B cell (primary cell): ENCODE results near the gene ARPP21. TPM values are rescaled to one million over a fixed set of nuclear protein-coding genes. Genes with fewer than 3 reads are reported as not detected.

Experiments
- ATAC-seq: fragments of 200-7000 bp; cut with Tn5 transposase; one replicate; pipeline ENCODE4 v1.10.0; 2021; ENCODE audit warnings: low read depth, mild to moderate bottlenecking, moderate number of reproducible peaks, moderate library complexity
- CTCF ChIA-PET: fragments of 350-600 bp; sonication (Branson Sonifier 250); formaldehyde crosslinking; loops from one replicate; lab custom pipeline; 2021; ENCODE audit warnings: antibody characterized with exemption, inconsistent platforms; lab: Charles Lee
- POLR2A ChIA-PET: fragments of 350-600 bp; sonication (Branson Sonifier 250); formaldehyde crosslinking; loops from one replicate; lab custom pipeline; 2021; ENCODE audit warnings: antibody characterized with exemption; lab: Charles Lee
- DNase-seq: peaks from one replicate; pipeline ENCODE4 v3.0.0; 2013
- H2AFZ ChIP-seq: 2 replicates; pipeline ENCODE4 v1.6.1; 2012; ENCODE audit warnings: mild to moderate bottlenecking, low read depth, low read length; ENCODE audit not compliant: insufficient read depth, poor library complexity, severe bottlenecking
- H3K27ac ChIP-seq, 2 donors: 1 replicate in 1 of 2; 2 replicates in 1 of 2; pipeline ENCODE4 v1.5.1; 2012 to 2013; ENCODE audit warnings: low read length in 2 of 2, mild to moderate bottlenecking in 2 of 2, moderate library complexity in 1 of 2
- H3K27me3 ChIP-seq, 4 experiments: fragments of 200-600 bp in 1 of 4; sonication (generic) in 1 of 4; replicated peaks in 1 of 4; 1 replicate in 2 of 4; 2 replicates in 2 of 4; pipeline versions ENCODE4 v1.6.1 to v1.7.0; 2013 to 2016; ENCODE audit warnings: low read length in 3 of 4, mild to moderate bottlenecking in 2 of 4, mixed read lengths in 1 of 4, moderate library complexity in 1 of 4; ENCODE audit not compliant: insufficient read depth in 4 of 4, control insufficient read depth in 3 of 4; ENCODE audit errors: control extremely low read depth in 1 of 4
- H3K36me3 ChIP-seq, 2 experiments: replicated peaks in 1 of 2; 1 replicate in 1 of 2; 2 replicates in 1 of 2; pipeline versions ENCODE4 v1.6.1 to v1.7.1; 2013; ENCODE audit warnings: low read length in 1 of 2; ENCODE audit not compliant: insufficient read depth in 2 of 2, control insufficient read depth in 1 of 2; ENCODE audit errors: control extremely low read depth in 1 of 2, extremely low read depth in 1 of 2
- H3K4me1 ChIP-seq, 2 donors: fragments of 200-600 bp in 1 of 2; sonication (generic) in 1 of 2; 1 replicate in 1 of 2; 2 replicates in 1 of 2; pipeline versions ENCODE4 v1.5.1 to v1.6.1; 2013 to 2017; ENCODE audit warnings: low read length in 2 of 2; ENCODE audit not compliant: control insufficient read depth in 2 of 2, insufficient read depth in 2 of 2
- H3K4me2 ChIP-seq: replicated peaks from 2 replicates; pipeline ENCODE3; 2012; ENCODE audit warnings: mild to moderate bottlenecking, low read depth, low read length; ENCODE audit not compliant: poor library complexity, severe bottlenecking
- H3K4me3 ChIP-seq, 5 experiments: fragments of 200-600 bp in 1 of 5; sonication (generic) in 1 of 5; 1 replicate in 3 of 5; 2 replicates in 2 of 5; pipeline versions ENCODE4 v1.5.1 to v1.7.0; 2011 to 2016; ENCODE audit warnings: low read length in 4 of 5, mild to moderate bottlenecking in 4 of 5, low read depth in 2 of 5, control low read depth in 1 of 5, moderate library complexity in 1 of 5; ENCODE audit not compliant: insufficient read depth in 1 of 5; ENCODE audit errors: control extremely low read depth in 1 of 5, extremely low read depth in 1 of 5
- H3K79me2 ChIP-seq: fragments of 200-600 bp; sonication (generic); one replicate; pipeline ENCODE4 v1.6.0; 2016; ENCODE audit warnings: low read length; ENCODE audit not compliant: control insufficient read depth, insufficient read depth
- H3K9ac ChIP-seq: fragments of 200-600 bp; sonication (generic); 2 replicates; pipeline ENCODE4 v1.6.1; 2017; ENCODE audit warnings: mild to moderate bottlenecking, low read length, moderate library complexity
- H3K9me3 ChIP-seq, 3 donors: one replicate each; pipeline versions ENCODE4 v1.6.1 to v1.7.1; 2013; ENCODE audit warnings: low read length in 2 of 3; ENCODE audit not compliant: control insufficient read depth in 2 of 3, insufficient read depth in 1 of 3; ENCODE audit errors: control extremely low read depth in 1 of 3
- H4K20me1 ChIP-seq: 2 replicates; pipeline ENCODE4 v1.6.0; 2012; ENCODE audit warnings: mild to moderate bottlenecking, low read length; ENCODE audit not compliant: insufficient read depth, control insufficient read depth, poor library complexity, severe bottlenecking
- H3K27ac Mint-ChIP-seq: one replicate; pipeline ENCODE4 v1.8.0; 2021; ENCODE audit warnings: mixed read lengths
- H3K27me3 Mint-ChIP-seq: one replicate; pipeline ENCODE4 v1.8.0; 2021; ENCODE audit warnings: mixed read lengths
- H3K4me1 Mint-ChIP-seq: one replicate; pipeline ENCODE4 v1.8.0; 2021; ENCODE audit warnings: mixed read lengths
- H3K4me3 Mint-ChIP-seq: one replicate; pipeline ENCODE4 v1.8.0; 2021; ENCODE audit warnings: mixed read lengths
- H3K9me3 Mint-ChIP-seq: one replicate; pipeline ENCODE4 v1.8.0; 2022; ENCODE audit warnings: mixed read lengths; ENCODE audit not compliant: insufficient read depth
- CTCF ChIP-seq: fragments of 200-600 bp; IDR thresholded peaks from one replicate; pipeline ENCODE4 v1.8.0; 2022; ENCODE audit warnings: antibody characterized with exemption, mild to moderate bottlenecking
- EZH2 ChIP-seq: IDR thresholded peaks from 2 replicates; pipeline ENCODE4 v1.6.1; 2012; ENCODE audit warnings: borderline replicate concordance, low read depth, mild to moderate bottlenecking, moderate library complexity, low read length; ENCODE audit not compliant: insufficient read depth, poor library complexity, severe bottlenecking
- WGBS: methylation state at CpG from one replicate; pipeline ENCODE4 v1.1.5; 2013; ENCODE audit warnings: missing lambda C conversion rate; ENCODE audit not compliant: insufficient coverage; 5-methylcytosine and 5-hydroxymethylcytosine counted together
- intact Hi-C: fragments of 100-400 bp; cut with micrococcal nuclease; formaldehyde crosslinking; loops from one replicate; pipeline ENCODE4 v1.10.0; 2022
- polyA plus RNA-seq: library from polyadenylated mRNA; depleted of rRNA; stranded (reverse); fragments of >200 nt; gene quantifications from 2 replicates; pipeline ENCODE4 v1.2.3, GENCODE V29; 2012
- total RNA-seq, 2 donors: library from RNA; stranded (reverse); fragments of 120-200 nt in 1 of 2; gene quantifications; 1 replicate in 1 of 2; 2 replicates in 1 of 2; pipeline versions ENCODE4 v1.2.3 to v1.2.4, GENCODE V29; 2013 to 2022

Gene ARPP21
- total and polyA plus RNA-seq, 2 donors (not counting 1 experiment from before 2014, with no cell fraction given): 0.10 TPM; not detected in 1

- Histone ChIP-seq H3K9ac (no peak overlapping the region), H3K27me3 (no peaks in the 10 kb centered on the region), H3K79me2 (no peaks in the 10 kb centered on the region), H3K36me3 (no peaks in the 10 kb centered on the region), H3K4me1 (no peaks in the 10 kb centered on the region), H2AFZ (no peak overlapping the region), H3K9me3 (no peaks in the 10 kb centered on the region), H4K20me1 (no peaks in the 10 kb centered on the region), H3K27ac (no peak overlapping the region), H3K4me3 (no peak overlapping the region), H3K4me2 (no peak overlapping the region)
- 100% methylated on average over 1 of the region's 1 CpG for WGBS
- intact Hi-C loops: no loop called here
- H3K4me3 Mint-ChIP-seq: no peak overlapping the region
- H3K4me1 Mint-ChIP-seq: no peaks in the 10 kb centered on the region
- no peaks in the 10 kb centered on the region for H3K9me3 Mint-ChIP-seq
- H3K27me3 Mint-ChIP-seq: no peaks in the 10 kb centered on the region
- H3K27ac Mint-ChIP-seq: no peak overlapping the region
- ChIA-PET CTCF (no interaction called here), POLR2A (no interaction called here)
- ATAC-seq (no peak), DNase-seq (no peak)
- TF ChIP-seq CTCF: no peak
- TF ChIP-seq EZH2: no peak
Observed at GRCh38 chr3:35793667-35794066, 154.3 kb downstream of the ARPP21 start.

- intact Hi-C loops: no loop called here
- no peaks in the 10 kb centered on the region for H3K4me1 ChIP-seq
- H3K27me3 Mint-ChIP-seq: no peaks in the 10 kb centered on the region
- ATAC-seq (no peak), DNase-seq (no peak)
- no peaks in the 10 kb centered on the region for H3K27me3 ChIP-seq
- no peak overlapping the region for H3K4me3 Mint-ChIP-seq
- H4K20me1 ChIP-seq: no peaks in the 10 kb centered on the region
- H3K4me3 ChIP-seq: no peak overlapping the region
- POLR2A ChIA-PET: no interaction called here
- H3K9me3 Mint-ChIP-seq: no peaks in the 10 kb centered on the region
- H3K27ac Mint-ChIP-seq: no peak overlapping the region
- H3K9ac ChIP-seq: no peak overlapping the region
- no peaks in the 10 kb centered on the region for H3K4me1 Mint-ChIP-seq
- H3K9me3 ChIP-seq: no peaks in the 10 kb centered on the region
- WGBS: 75% methylated on average over 1 of the region's 1 CpG
- no peak overlapping the region for H2AFZ ChIP-seq
- no peak overlapping the region for H3K4me2 ChIP-seq
- no peak overlapping the region for H3K27ac ChIP-seq
- TF ChIP-seq EZH2 (no peak), CTCF (no peak)
- no peaks in the 10 kb centered on the region for H3K36me3 ChIP-seq
- no peaks in the 10 kb centered on the region for H3K79me2 ChIP-seq
- CTCF ChIA-PET: no interaction called here
Observed at GRCh38 chr3:35800960-35801459, 161.7 kb downstream of the ARPP21 start.
